Medulla oblongata (tissue), 1 donor: ENCODE results near the gene IRAK1.
"Not testable (repeated sequence)": the region's sequence is repeated elsewhere in the genome, so short reads cannot be mapped to it uniquely, and the experiment has no call there.

Experiments
- DNase-seq: peaks from one replicate; pipeline ENCODE4 v3.0.0-alpha.2; 2015; ENCODE audit errors: extremely low spot score

IRAK1 gene

GRCh38 chrX:153995504-153995903, 24.2 kb downstream of the IRAK1 start:
- no peak for DNase-seq

DNA sequence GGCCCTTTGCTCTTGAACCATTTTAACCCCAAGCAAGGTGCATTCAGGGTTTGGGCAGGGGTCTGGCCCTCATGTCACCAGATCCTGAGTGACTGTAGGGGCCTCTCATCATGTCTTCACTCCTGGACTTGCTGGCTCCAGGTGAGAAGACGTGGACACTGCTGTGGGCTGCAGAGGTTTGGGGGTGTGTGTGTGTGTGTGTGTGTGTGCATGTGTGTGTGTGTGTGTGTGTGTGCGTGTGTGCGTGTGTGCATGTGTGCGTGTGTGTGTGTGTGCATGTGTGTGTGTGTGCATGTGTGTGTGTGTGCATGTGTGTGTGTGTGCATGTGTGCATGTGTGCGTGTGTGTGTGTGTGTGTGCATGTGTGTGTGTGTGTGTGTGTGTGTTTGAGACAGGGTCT, 25.3 kb downstream of the IRAK1 start:
- not testable (repeated sequence) for DNase-seq

DNA sequence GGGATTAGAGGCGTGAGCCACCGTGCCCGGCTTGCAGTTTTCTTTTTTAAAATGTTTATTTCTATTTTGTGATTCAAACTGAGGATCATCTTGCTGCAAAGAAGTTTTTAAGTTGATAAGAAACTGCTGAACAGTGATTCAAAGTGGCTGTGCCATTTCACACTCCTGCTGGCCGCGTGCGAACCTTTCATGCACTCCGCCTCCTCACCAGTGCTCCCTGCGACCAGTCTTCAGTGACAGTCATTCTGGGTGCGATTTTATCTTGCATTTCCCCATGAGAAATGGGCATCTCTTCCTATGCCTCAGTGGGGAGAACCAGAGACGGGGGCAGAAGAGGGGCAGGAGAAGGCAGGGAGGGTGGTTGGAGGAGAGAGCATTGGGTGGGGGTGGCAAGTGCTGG, 25.7 kb downstream of the IRAK1 start:
- no peak for DNase-seq

- DNase-seq = no peak
Measured at GRCh38 chrX:153993079-153993478, 26.6 kb downstream of the IRAK1 start.

DNA sequence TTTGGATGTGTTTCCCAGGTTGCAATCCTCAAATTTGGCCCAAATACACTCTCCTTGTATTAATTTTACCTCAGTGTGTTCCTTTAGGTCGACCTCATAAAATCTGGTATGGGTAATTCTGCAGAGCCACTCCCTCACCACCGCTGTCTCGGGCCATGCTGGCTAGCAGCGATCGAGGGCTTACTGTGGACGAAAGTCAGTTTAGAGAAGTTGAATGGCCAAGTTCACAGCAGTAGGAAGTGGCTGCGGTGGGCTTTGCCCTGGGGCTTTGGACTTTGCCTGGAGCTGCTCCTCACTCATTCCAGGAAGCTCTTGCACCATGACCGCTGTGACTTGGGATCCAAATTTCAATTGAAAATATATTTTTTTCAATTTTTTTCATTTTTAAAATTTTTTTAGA, 27.5 kb downstream of the IRAK1 start:
- no peak for DNase-seq

GRCh38 chrX:153991013-153991580, 28.6 kb downstream of the IRAK1 start:
- DNase-seq = no peak

DNA sequence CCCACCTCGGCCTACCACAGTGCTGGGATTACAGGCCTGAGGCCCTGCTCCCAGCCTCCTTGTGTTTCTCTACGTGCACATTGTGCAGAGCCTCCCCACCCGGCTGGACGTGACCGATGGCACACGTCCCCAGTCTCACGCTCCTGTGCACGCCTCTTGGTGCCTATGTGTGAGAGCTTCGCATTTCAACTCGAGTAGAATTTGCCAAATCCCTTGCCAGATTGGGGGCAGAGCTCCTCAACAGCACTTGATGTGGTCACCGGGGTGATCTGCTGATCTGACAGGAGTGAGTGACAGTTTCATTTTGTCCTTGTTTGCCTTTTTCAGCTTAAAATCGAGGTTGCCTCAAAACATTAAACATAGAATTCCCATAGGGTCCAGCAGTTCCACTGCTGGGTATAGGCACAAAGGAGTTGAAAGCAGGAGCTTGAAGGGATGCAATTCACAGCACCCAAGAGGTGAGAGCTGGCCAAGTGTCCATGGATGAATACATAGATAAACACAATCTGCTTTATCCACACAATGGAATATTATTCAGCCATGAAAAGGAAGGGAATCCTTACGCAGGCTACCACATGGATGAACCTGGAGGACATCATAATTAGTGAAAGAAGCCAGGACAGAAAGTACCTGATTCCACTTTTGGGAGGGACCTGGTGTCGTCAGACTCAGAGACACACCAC, 29.6 kb downstream of the IRAK1 start:
- DNase-seq = no peak

- no peak for DNase-seq
Measured at GRCh38 chrX:153988493-153988892, 31.2 kb downstream of the IRAK1 start.

DNA sequence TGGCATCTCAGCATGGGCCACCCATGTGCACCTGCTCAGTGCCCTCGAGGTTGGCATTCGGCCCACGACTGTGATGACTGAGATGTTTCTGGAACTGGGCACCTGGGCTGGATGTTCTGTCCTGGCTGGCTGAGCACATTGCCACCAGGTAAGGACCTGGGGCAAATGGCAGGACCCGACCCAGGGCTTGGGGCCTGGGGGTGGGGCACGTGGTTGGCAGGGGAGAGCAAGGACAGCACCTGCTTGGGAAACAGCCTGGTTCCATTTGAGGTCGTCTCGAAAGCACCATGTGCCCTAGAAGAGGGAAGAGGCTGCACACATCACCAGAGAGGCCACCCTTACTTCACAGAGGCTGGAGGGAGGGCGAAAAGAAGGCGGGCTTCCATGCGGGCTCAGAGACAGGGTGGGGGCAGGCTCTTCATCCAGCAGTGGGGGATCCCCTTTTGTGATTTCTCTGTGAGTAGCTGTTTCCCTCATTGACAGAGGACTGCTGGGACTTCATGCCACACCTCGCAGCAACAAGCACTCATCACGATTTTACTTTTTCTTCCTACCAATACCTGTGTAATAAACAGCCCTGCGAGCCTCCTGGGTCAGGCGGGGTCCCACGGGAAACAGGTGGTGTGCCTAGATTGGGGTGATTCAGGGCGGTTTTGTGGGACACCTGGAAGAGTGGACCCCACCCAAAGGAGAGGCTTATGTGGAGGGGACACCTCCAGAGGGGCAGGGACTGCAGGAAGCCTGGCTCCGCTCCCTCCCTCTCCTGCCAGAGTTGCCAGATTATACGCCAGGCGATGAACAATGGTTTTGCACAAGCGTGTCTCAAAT, 35.1 kb downstream of the IRAK1 start:
- no peak for DNase-seq

GRCh38 chrX:153983321-153983801, 36.3 kb downstream of the IRAK1 start:
- no peak for DNase-seq

GRCh38 chrX:153981771-153982533, 37.8 kb downstream of the IRAK1 start:
- peak; percentile 56 for DNase-seq

DNA sequence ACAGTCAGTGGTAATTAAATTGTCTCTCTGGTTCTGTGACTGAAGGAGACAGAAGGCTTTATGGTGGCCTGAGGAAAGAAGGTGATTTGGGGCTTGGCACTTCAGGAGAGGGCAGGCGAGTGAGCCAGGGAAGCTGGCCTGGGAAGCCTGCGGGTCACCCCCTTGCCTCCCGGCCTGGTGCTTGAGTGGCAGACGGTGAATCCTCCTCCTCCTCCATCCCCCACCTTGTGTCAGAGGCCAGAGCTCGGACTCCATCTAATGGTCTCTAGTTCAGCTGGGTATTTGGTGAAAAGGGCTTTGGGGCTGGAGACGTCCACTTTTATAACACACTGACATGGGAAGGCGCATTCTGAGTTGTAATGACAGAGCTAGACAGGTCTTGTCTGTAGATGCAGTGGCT, 38.5 kb downstream of the IRAK1 start:
- DNase-seq = no peak

DNA sequence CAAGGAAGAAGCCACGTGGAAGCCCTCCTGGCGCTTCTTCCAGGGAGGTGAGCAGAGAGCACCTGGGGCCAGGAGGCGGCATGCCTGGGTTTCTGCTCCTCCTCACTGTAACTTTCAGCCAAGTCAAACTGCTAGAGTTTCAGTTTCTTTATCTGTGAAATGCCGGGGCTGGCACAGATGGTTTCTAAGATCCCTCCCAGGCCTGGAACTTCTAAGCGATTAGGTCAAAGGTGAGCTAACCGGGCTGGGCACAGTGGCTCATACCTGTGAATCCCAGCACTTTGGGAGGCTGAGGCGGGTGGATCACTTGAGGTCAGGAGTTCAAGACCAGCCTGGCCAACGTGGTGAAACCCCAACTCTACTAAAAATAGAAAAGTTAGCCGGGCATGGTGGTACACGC, 39.3 kb downstream of the IRAK1 start:
- not testable (repeated sequence) for DNase-seq

DNA sequence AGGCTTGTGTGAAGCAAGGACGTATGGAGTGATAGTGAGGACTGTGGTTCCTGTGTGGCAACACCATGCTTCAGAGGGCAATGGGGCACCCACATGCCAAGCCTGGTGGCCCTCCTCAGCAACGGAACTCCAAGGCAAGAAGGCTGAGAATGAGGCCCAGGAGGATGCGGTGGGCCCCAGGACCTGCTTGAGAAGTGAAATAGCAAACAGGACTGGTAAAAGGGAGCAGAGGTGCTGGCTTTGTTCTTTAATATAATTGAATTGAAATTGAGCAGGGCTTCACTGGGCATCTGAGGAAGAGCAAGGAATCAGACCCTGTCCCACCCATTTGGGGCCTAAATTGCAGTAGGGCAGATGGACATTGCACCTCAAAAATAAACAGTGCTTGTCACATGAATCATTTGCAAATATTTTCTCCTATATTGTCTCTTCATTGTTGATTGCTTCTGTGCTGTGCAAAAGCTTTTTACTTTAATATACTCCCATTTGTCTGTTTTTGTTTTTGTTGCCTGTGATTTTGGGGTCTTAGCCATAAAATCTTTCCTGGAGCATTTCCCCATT, 44.9 kb downstream of the IRAK1 start:
- no peak for DNase-seq

DNA sequence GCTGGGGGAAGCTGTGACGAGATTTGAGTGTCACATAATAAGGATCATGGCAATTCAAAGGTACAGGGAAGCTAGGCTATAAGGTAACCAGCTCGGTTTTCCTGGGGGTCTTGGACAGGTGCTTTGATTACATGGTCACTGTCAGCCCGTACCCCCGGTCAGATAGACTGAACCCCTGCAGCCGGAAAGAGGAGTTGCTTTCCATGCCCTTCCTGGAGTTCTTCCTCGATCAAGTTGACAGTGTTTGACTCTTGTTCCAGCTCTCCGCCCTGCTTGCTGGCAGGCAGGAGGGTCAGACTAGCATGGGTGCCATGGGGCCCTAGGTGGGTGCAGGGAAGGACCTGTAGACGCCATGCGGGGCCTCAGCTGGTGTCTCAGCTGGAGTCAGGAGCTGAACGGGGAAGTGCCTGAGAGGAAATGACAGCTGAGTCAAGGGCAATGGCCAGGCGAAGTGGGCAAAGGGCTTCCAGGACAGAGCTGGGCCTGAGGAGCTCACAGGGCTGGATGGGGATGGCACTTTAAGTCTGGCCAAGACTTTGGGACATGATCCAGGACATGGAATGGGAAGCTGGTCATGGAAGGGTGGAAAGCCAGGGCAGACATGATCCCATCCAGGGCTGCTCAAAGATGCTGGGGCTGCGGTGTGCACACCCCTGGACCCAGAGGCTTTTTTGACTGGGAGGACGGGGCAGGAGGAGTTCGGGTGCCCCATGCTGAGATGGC, 45.5 kb downstream of the IRAK1 start:
- no peak for DNase-seq

GRCh38 chrX:153973127-153974002, 46.3 kb downstream of the IRAK1 start:
- DNase-seq = no peak

DNA sequence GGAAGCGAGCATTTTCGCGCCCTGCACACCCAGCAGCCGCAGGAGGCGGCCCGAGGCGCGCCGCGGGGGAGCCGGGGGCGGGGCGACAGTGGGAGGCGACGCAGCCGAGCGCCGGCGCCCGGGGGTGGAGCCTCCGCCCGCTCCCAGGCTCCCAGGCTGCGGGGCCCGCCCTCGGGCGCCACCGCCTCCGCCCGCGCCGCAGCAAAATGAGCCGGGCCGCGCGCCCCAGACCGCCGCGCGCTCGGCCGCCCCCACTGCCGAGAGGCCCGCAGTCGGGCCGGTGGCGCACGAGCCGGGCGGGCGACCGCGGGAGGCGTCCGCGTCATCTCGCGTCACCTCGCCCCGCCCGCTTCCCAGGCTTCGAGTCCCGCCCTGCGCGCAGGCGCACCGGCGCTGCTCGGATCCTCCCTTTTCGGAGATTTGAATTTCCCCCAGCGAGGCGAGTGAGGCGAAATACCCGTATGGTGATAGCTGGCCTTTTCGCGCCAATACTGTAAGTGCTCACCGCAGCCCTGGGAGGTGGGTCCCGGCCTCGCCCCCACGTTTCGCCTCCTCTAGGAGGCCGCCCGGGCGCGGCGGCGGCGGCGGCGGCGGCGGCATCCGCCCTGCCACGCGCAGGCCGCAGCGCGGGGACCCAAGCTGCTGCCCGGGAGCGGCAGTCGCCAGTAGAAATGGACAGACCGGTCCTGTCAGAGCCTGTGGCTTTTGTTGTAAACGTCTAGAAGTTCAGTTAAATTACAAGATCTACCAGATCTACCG, 47.2 kb downstream of the IRAK1 start, which contains the start of gene TMEM187:
TMEM187 (plus strand) TSS at position 387 of the 759 bp plus-strand sequence. CDS start 9,309 bp downstream, outside the sequence.
- peak; percentile 85 for DNase-seq

- peak; percentile 89 for DNase-seq
Measured at GRCh38 chrX:153971450-153972367, 48.0 kb downstream of the IRAK1 start, which contains the start of gene HCFC1. HCFC1 (minus strand) TSS chrX:153971818; CDS start chrX:153970840, 978 bp downstream.
